H1 (cell line): ENCODE results near the gene AGFG2. TPM values are rescaled to one million over a fixed set of nuclear protein-coding genes. Genes with fewer than 3 reads are reported as not detected.

Experiments
- E2F6 ChIP-seq: IDR thresholded peaks from 2 replicates; pipeline ENCODE4 v1.6.1; 2012; ENCODE audit warnings: inconsistent platforms
- HDAC6 ChIP-seq: IDR thresholded peaks from one replicate; pipeline ENCODE4 v1.7.1; 2012; ENCODE audit warnings: low read depth, mild to moderate bottlenecking, inconsistent platforms, low read length, moderate library complexity
- KDM1A ChIP-seq: fragments of 200-600, 300-600 bp; sonication (generic); IDR thresholded peaks from 2 replicates; pipeline ENCODE4 v1.7.1; 2016; ENCODE audit warnings: mild to moderate bottlenecking, low read length, borderline replicate concordance
- NRF1 ChIP-seq: IDR thresholded peaks from 2 replicates; pipeline ENCODE4 v1.6.1; 2011; ENCODE audit warnings: mild to moderate bottlenecking, low read depth, low read length, improper control_type of control experiment
- polyA plus RNA-seq, 7 experiments: library from polyadenylated mRNA; depleted of rRNA in 3 of 7; stranded (reverse) in 5 of 7; unstranded in 2 of 7; fragments of >200 nt in 5 of 7; fragments of 200-250 nt in 2 of 7; gene quantifications; 1 replicate in 5 of 7; 2 replicates in 1 of 7; 4 replicates in 1 of 7; pipeline versions ENCODE4 v1.2.1 to v1.2.3, GENCODE V29; 2011 to 2013; ENCODE audit warnings: missing spikeins in 2 of 7, mixed read lengths in 2 of 7
- total RNA-seq: library from RNA; stranded (reverse); fragmentation: NEBNext Ultra II Directional; extraction: Animal tissue kit (Norgen Biotek cat#: 25700); gene quantifications from 2 replicates; pipeline ENCODE4 v1.2.1, GENCODE V29; 2021
- TF ChIP-seq, protein P1 (sequence below), 3 experiments: IDR thresholded peaks; 1 replicate in 2 of 3; 2 replicates in 1 of 3; pipeline versions ENCODE4 v1.5.1 to v1.6.1; 2011; ENCODE audit warnings: low read length in 3 of 3, mild to moderate bottlenecking in 3 of 3, inconsistent platforms in 2 of 3, low read depth in 1 of 3, moderate library complexity in 1 of 3; ENCODE audit not compliant: insufficient read depth in 1 of 3; ENCODE audit errors: control extremely low read depth in 1 of 3

The AGFG2 gene
- total and polyA plus RNA-seq, 2 of the 8 experiments (the other 6 are each of a cell fraction or from before 2014, with no cell fraction given): 7.6 to 11.2 TPM

DNA sequence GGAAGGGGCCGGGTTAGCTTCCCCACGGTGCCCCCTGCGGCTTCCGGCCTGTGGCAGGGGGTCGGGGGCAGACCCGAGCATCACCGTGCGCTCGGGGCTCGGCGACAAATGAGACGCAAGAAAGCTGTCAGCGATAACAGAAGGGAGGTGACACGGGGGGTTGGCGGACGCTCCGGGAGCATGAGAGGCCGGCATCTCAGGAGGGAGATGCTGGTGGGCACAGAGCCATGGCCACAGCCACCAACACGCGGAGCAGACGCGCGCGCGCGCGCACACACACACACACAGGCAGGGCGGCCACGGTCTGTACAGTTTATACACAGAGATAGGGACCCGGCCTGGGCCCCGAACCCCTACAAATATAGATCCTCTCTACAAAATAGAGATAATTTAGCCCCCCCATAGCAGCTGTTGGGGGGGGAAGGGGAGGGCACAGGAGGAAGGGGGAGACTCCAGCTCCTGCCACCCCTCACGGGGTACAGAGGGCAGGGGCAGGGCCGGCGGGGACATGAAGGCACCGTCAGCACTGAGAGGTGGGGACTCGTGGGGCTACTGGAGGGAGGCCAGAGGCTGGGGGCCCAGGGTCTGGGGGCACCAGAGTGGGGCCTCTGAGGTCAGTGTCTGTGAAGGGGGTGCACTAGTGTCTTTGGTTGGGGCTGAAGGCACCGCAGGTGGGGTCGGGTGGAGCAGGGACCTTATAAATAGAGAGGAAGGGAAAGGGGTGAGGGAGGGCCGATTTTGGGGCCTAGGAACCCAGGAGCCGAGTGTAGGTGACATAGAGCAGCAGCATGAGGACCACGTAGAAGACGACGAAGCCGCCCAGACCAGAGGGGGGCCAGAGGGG, 35.6 kb downstream of the AGFG2 start (continued):
- TF ChIP-seq, protein P1, sequence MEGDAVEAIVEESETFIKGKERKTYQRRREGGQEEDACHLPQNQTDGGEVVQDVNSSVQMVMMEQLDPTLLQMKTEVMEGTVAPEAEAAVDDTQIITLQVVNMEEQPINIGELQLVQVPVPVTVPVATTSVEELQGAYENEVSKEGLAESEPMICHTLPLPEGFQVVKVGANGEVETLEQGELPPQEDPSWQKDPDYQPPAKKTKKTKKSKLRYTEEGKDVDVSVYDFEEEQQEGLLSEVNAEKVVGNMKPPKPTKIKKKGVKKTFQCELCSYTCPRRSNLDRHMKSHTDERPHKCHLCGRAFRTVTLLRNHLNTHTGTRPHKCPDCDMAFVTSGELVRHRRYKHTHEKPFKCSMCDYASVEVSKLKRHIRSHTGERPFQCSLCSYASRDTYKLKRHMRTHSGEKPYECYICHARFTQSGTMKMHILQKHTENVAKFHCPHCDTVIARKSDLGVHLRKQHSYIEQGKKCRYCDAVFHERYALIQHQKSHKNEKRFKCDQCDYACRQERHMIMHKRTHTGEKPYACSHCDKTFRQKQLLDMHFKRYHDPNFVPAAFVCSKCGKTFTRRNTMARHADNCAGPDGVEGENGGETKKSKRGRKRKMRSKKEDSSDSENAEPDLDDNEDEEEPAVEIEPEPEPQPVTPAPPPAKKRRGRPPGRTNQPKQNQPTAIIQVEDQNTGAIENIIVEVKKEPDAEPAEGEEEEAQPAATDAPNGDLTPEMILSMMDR (IDR thresholded peaks at IDR 0.05; ENCODE audit: control extremely low read depth in 1 of 3, insufficient read depth in 1 of 3, low read depth in 1 of 3, low read length in 3 of 3): no peak
- TF ChIP-seq KDM1A (no peak), E2F6 (no peak), HDAC6 (no peak), NRF1 (no peak)
